HepG2 (cell line): ENCODE data around the gene USP11. TPM values are rescaled to one million over a fixed set of nuclear protein-coding genes. Genes with fewer than 3 reads are reported as not detected.

Experiments used
- ATM ChIP-seq: fragments of 450-650 bp; IDR thresholded peaks from 2 replicates; pipeline ENCODE4 v1.7.1; 2017; ENCODE audit warnings: mild to moderate bottlenecking, borderline replicate concordance
- CC2D1A ChIP-seq: sonication (generic); formaldehyde crosslinking; IDR thresholded peaks from 2 replicates; pipeline ENCODE4 v1.8.1; 2023; ENCODE audit warnings: mild to moderate bottlenecking, missing genetic modification reagents
- CHCHD3 ChIP-seq: sonication (generic); formaldehyde crosslinking; IDR thresholded peaks from 2 replicates; pipeline ENCODE4 v1.8.0; 2022; ENCODE audit warnings: mild to moderate bottlenecking, missing genetic modification reagents, moderate library complexity
- CREB1 ChIP-seq, 2 experiments: fragments of 450-650 bp in 1 of 2; IDR thresholded peaks; 2 replicates each; pipeline ENCODE4 v1.6.1; 2016 to 2017; ENCODE audit warnings: control low read depth in 1 of 2, mild to moderate bottlenecking in 1 of 2, missing compliant biosample characterization in 1 of 2, missing genetic modification characterization in 1 of 2
- ERF ChIP-seq: IDR thresholded peaks from 2 replicates; pipeline ENCODE4 v1.6.1; 2018; ENCODE audit warnings: missing biosample characterization, missing genetic modification reagents
- FOXK1 ChIP-seq: sonication (generic); formaldehyde crosslinking; IDR thresholded peaks from 2 replicates; pipeline ENCODE4 v1.4.0; 2020; ENCODE audit warnings: low read depth, missing genetic modification reagents, borderline replicate concordance
- FOXK2 ChIP-seq: fragments of 450-650 bp; IDR thresholded peaks from 2 replicates; pipeline ENCODE4 v1.6.1; 2016
- KLF16 ChIP-seq, 2 experiments: sonication (generic) in 1 of 2; formaldehyde crosslinking in 1 of 2; IDR thresholded peaks; 2 replicates each; pipeline versions ENCODE4 v1.6.1 to v1.8.0; 2016 to 2023; ENCODE audit warnings: missing genetic modification reagents in 2 of 2, missing compliant biosample characterization in 1 of 2
- MXD3 ChIP-seq: IDR thresholded peaks from 2 replicates; pipeline ENCODE4 v1.6.1; 2016; ENCODE audit warnings: mild to moderate bottlenecking, missing biosample characterization, missing genetic modification reagents
- NFKBIZ ChIP-seq: IDR thresholded peaks from 2 replicates; pipeline ENCODE4 v1.6.1; 2018; ENCODE audit warnings: missing genetic modification reagents, missing compliant biosample characterization
- NONO ChIP-seq, 2 experiments: fragments of 450-650 bp in 1 of 2; sonication (generic) in 1 of 2; formaldehyde crosslinking in 1 of 2; IDR thresholded peaks in 1 of 2; conservative IDR thresholded peaks in 1 of 2; 2 replicates each; pipeline versions ENCODE4 v1.6.1 to v1.8.0; 2017 to 2022; ENCODE audit warnings: mild to moderate bottlenecking in 1 of 2, missing genetic modification reagents in 1 of 2, moderate library complexity in 1 of 2
- POLR2G ChIP-seq: fragments of 200-400 bp; formaldehyde crosslinking; IDR thresholded peaks from 2 replicates; pipeline ENCODE4 v1.6.1; 2018; ENCODE audit warnings: mild to moderate bottlenecking, low read depth, low read length, moderate library complexity
- RORA ChIP-seq: sonication (generic); formaldehyde crosslinking; IDR thresholded peaks from 2 replicates; pipeline ENCODE4 v1.5.0; 2020; ENCODE audit warnings: mild to moderate bottlenecking, missing genetic modification reagents, moderate library complexity
- SETDB1 ChIP-seq: sonication (generic); formaldehyde crosslinking; IDR thresholded peaks from 2 replicates; pipeline ENCODE4 v1.5.1; 2020; ENCODE audit warnings: missing genetic modification reagents, mild to moderate bottlenecking, borderline replicate concordance
- TAF1 ChIP-seq: sonication (generic); formaldehyde crosslinking; IDR thresholded peaks from 2 replicates; pipeline ENCODE4 v1.4.0; 2020; ENCODE audit warnings: missing genetic modification reagents
- ZFX ChIP-seq: sonication (generic); formaldehyde crosslinking; IDR thresholded peaks from 2 replicates; pipeline ENCODE4 v1.4.0; 2020; ENCODE audit warnings: mild to moderate bottlenecking, low read depth, missing genetic modification reagents, moderate library complexity
- ZFY ChIP-seq: sonication (generic); formaldehyde crosslinking; IDR thresholded peaks from 2 replicates; pipeline ENCODE4 v1.4.0; 2020; ENCODE audit warnings: missing genetic modification reagents
- ZNF263 ChIP-seq: sonication (generic); formaldehyde crosslinking; IDR thresholded peaks from 2 replicates; pipeline ENCODE4 v1.4.0; 2020; ENCODE audit warnings: missing genetic modification reagents
- ZNF562 ChIP-seq: sonication (generic); formaldehyde crosslinking; IDR thresholded peaks from 2 replicates; pipeline ENCODE4 v1.8.0; 2022; ENCODE audit warnings: missing genetic modification reagents, borderline replicate concordance
- ZNF740 ChIP-seq: sonication (generic); formaldehyde crosslinking; IDR thresholded peaks from 2 replicates; pipeline ENCODE4 v1.4.0; 2020; ENCODE audit warnings: missing genetic modification reagents
- polyA plus RNA-seq, 8 experiments: library from polyadenylated mRNA; depleted of rRNA in 3 of 8; stranded (reverse) in 7 of 8; unstranded in 1 of 8; fragments of >200 nt; fragmentation: Illumina TruSeq in 4 of 8; extraction: Trizol in 4 of 8; gene quantifications; 2 replicates each; pipeline versions ENCODE4 v1.2.1 to v1.2.3, GENCODE V29; 2011 to 2016; ENCODE audit warnings: low read depth in 4 of 8, missing spikeins in 1 of 8, mixed read lengths in 1 of 8; ENCODE audit not compliant: insufficient read depth in 1 of 8
- total RNA-seq, 5 experiments: library from RNA; depleted of rRNA; stranded (reverse); fragments of >200 nt; fragmentation: Illumina TruSeq; extraction: Trizol; gene quantifications; 2 replicates each; pipeline ENCODE4 v1.2.3, GENCODE V29; 2016; ENCODE audit warnings: low read depth in 1 of 5
- TF ChIP-seq, protein P1 (sequence below): sonication (generic); formaldehyde crosslinking; conservative IDR thresholded peaks from 2 replicates; pipeline ENCODE4 v1.8.0; 2022; ENCODE audit warnings: mild to moderate bottlenecking, moderate library complexity, missing genetic modification reagents
- TF ChIP-seq, protein P2 (sequence below): sonication (generic); formaldehyde crosslinking; IDR thresholded peaks from 2 replicates; pipeline ENCODE4 v1.4.0; 2020; ENCODE audit warnings: missing genetic modification reagents

Gene USP11
- total and polyA plus RNA-seq, 2 of the 13 experiments (the other 11 are each of a cell fraction or from before 2014, with no cell fraction given): 23.8 to 31.7 TPM

- TF ChIP-seq SETDB1 (CRISPR knock-in tag) (no peak), ZNF562 (CRISPR knock-in tag) (no peak), ZFX (CRISPR knock-in tag) (peak; percentile 24), NFKBIZ (CRISPR knock-in tag) (0 out of 2 replicates have a peak, but pooled peaks have one; percentile 27), TAF1 (CRISPR knock-in tag) (peak; percentile 65; the same call in 1 of the 2 replicates), ZFY (CRISPR knock-in tag) (peak; percentile 67), ZNF263 (CRISPR knock-in tag) (0 out of 2 replicates have a peak, but pooled peaks have one; percentile 25), FOXK1 (0 out of 2 replicates have a peak, but pooled peaks have one; percentile 24), KLF16 (CRISPR knock-in tag; IDR thresholded peaks at IDR 0.05) (0 out of 4 replicates have a peak, but pooled peaks of 1 of the 2 experiments have one; percentile 30), CHCHD3 (CRISPR knock-in tag) (0 out of 2 replicates have a peak, but pooled peaks have one; percentile 71), NONO (IDR thresholded peaks at IDR 0.05) (no peak), NONO (CRISPR knock-in tag; conservative IDR thresholded peaks at IDR 0.05) (no peak), CREB1 (IDR thresholded peaks at IDR 0.05) (no peak), CREB1 (CRISPR knock-in tag; IDR thresholded peaks at IDR 0.05) (no peak), ATM (no peak), ZNF740 (CRISPR knock-in tag) (no peak), FOXK2 (peak; percentile 97), ERF (CRISPR knock-in tag) (peak; percentile 28; the same call in 1 of the 2 replicates), MXD3 (CRISPR knock-in tag) (no peak; the same call in 1 of the 2 replicates), POLR2G (peak; percentile 76), RORA (CRISPR knock-in tag) (no peak), CC2D1A (CRISPR knock-in tag) (no peak)
- TF ChIP-seq, protein P1, sequence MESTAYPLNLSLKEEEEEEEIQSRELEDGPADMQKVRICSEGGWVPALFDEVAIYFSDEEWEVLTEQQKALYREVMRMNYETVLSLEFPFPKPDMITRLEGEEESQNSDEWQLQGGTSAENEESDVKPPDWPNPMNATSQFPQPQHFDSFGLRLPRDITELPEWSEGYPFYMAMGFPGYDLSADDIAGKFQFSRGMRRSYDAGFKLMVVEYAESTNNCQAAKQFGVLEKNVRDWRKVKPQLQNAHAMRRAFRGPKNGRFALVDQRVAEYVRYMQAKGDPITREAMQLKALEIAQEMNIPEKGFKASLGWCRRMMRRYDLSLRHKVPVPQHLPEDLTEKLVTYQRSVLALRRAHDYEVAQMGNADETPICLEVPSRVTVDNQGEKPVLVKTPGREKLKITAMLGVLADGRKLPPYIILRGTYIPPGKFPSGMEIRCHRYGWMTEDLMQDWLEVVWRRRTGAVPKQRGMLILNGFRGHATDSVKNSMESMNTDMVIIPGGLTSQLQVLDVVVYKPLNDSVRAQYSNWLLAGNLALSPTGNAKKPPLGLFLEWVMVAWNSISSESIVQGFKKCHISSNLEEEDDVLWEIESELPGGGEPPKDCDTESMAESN (CRISPR knock-in tag): 0 out of 2 replicates have a peak, but pooled peaks have one; percentile 51
- TF ChIP-seq, protein P2, sequence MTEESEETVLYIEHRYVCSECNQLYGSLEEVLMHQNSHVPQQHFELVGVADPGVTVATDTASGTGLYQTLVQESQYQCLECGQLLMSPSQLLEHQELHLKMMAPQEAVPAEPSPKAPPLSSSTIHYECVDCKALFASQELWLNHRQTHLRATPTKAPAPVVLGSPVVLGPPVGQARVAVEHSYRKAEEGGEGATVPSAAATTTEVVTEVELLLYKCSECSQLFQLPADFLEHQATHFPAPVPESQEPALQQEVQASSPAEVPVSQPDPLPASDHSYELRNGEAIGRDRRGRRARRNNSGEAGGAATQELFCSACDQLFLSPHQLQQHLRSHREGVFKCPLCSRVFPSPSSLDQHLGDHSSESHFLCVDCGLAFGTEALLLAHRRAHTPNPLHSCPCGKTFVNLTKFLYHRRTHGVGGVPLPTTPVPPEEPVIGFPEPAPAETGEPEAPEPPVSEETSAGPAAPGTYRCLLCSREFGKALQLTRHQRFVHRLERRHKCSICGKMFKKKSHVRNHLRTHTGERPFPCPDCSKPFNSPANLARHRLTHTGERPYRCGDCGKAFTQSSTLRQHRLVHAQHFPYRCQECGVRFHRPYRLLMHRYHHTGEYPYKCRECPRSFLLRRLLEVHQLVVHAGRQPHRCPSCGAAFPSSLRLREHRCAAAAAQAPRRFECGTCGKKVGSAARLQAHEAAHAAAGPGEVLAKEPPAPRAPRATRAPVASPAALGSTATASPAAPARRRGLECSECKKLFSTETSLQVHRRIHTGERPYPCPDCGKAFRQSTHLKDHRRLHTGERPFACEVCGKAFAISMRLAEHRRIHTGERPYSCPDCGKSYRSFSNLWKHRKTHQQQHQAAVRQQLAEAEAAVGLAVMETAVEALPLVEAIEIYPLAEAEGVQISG (CRISPR knock-in tag): peak; percentile 46; the same call in 1 of the 2 replicates
These were observed 14.4 kb upstream of the USP11 start, which contains the start of gene CDK16 (continued) for GRCh38 chrX:47218280-47218919.
